ENCODE data around the gene RFT1.

RFT1 gene

DNA sequence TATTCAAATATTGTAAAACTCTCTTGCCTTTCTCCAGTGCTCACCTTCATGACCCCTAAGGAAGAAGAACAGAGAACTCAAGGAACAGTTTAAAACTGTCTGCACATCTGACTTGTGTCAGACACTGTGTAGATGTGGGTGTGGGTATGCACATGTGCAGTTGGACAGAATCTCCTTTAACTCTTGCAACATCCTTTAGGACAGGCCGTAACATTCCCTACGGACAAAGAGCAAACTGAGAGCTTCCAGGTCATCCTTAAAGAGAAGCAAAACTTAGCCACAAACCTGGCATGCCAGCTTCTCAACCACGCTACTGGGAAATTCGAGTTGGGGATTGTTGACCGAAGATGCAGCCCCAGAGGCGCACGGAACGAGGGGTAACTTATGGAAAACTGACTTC is 80.2 kb downstream of the RFT1 start:
- Histone ChIP-seq H3K36me3 (ENCODE audit: control insufficient read depth, insufficient read depth, low read length) (no peaks in the 10 kb centered on the region), H3K4me1 (ENCODE audit: control insufficient read depth, insufficient read depth, low read length) (no peaks in the 10 kb centered on the region), H3K9me3 (ENCODE audit: control insufficient read depth, low read length) (no peaks in the 10 kb centered on the region), H3K9ac (ENCODE audit: low read length) (no peak overlapping the region), H3K4me3 (ENCODE audit: low read length) (no peak overlapping the region), H3K27me3 (ENCODE audit: control insufficient read depth, insufficient read depth, low read length) (peaks cover 3% of the 10 kb centered on the region)

DNA sequence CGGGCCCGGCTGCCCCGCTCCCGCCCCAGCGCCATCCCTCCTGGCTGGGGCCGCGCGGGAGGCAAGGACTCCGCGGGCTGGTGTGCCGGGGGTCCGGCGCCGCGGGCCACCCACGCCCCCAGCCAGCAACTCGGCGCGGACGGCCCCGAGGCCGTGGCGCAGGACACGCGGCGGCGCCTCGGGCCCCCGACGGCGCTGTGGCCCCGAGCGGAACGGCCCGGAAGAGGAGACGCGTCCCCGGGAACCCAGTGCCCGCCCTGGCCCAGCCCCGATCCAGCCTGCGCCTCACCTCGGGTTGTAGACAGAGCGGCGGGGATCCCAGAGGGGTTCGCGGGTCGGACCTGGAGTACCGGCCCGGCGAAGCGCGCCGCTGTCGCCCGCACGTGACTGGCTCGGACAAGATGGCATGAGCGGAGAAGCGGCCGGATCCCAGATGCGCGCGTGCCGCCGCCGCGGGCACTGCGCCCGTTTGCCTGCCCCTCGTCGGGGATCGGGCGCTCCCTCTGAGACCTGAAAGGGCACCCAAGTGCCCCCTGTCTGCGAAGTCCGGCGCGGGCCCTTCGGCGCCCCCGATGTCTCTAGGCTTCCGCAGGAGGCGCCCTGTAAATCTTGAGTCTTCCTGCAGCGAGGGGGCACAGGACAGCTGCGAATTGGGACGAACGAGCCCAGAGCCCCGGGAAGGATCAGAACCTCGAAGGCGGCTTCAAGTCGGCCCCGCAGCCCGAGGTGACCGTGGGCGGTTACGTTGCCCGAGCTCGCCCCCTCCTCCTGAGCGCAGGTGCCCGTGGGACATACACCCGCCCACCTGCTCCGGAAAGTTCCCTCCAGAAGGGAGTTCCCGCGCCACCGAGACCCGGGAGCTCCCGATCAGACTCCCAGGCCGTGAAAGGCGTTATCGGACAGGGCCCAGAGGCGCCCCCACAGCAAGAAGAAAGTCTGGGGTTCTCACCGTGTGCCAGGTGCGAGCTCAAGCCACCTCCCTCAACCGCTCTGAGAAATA is 83.8 kb downstream of the RFT1 start:
- Histone ChIP-seq H3K4me1 (ENCODE audit: control insufficient read depth, insufficient read depth, low read length) (no peaks in the 10 kb centered on the region), H3K9me3 (ENCODE audit: control insufficient read depth, low read length) (no peaks in the 10 kb centered on the region), H3K9ac (ENCODE audit: low read length) (peak overlapping the region; percentile 80), H3K4me3 (ENCODE audit: low read length) (peak overlapping the region; percentile 50), H3K36me3 (ENCODE audit: control insufficient read depth, insufficient read depth, low read length) (no peaks in the 10 kb centered on the region), H3K27me3 (ENCODE audit: control insufficient read depth, insufficient read depth, low read length) (peaks cover 3% of the 10 kb centered on the region)

DNA sequence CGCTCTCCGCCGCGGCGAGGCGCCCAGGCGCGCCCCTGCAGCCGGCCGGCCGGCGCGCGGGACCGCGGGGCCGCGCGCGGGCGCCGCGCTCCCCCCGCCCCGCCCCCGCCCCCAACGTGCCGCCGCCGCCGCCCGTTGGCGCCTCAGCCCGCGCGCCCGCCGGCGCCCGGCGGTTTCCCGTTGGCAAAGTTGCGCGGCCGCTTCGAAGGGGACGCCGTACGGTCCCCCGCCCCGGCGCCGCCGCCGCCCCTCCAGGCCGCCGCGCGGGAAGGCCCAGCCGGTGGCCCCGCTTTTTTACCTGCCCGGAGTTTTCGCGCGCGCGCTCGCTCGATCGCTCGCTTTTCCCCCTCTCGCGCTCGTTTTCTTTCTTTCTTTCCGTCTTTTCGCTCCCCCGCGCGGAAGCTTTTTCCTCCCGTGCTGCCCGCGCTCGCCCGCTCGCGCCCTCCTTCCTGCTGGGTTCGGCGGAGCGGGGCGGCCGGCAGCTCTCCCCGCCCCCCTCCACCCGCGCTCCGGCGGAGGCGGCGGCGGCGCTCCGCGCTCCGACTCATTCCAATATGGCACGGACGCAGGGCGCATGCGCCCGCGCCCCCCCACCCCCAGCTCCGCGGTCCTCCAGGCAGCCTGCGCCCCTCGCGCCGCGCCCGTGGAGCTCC is 84.6 kb downstream of the RFT1 start, which contains the start of gene SFMBT1:
Gene SFMBT1, minus strand, starts transcription at position 556 of the 653 bp plus-strand sequence. CDS start 76,945 bp downstream, outside the sequence.
- Histone ChIP-seq H3K4me1 (ENCODE audit: control insufficient read depth, insufficient read depth, low read length) (no peaks in the 10 kb centered on the region), H3K9me3 (ENCODE audit: control insufficient read depth, low read length) (no peaks in the 10 kb centered on the region), H3K4me3 (ENCODE audit: low read length) (peak within 1 kb of the TSS; percentile 50), H3K9ac (ENCODE audit: low read length) (peak within 1 kb of the TSS; percentile 80), H3K27me3 (ENCODE audit: control insufficient read depth, insufficient read depth, low read length) (peaks cover 3% of the 10 kb centered on the region), H3K36me3 (ENCODE audit: control insufficient read depth, insufficient read depth, low read length) (no peaks in the 10 kb centered on the region)

DNA sequence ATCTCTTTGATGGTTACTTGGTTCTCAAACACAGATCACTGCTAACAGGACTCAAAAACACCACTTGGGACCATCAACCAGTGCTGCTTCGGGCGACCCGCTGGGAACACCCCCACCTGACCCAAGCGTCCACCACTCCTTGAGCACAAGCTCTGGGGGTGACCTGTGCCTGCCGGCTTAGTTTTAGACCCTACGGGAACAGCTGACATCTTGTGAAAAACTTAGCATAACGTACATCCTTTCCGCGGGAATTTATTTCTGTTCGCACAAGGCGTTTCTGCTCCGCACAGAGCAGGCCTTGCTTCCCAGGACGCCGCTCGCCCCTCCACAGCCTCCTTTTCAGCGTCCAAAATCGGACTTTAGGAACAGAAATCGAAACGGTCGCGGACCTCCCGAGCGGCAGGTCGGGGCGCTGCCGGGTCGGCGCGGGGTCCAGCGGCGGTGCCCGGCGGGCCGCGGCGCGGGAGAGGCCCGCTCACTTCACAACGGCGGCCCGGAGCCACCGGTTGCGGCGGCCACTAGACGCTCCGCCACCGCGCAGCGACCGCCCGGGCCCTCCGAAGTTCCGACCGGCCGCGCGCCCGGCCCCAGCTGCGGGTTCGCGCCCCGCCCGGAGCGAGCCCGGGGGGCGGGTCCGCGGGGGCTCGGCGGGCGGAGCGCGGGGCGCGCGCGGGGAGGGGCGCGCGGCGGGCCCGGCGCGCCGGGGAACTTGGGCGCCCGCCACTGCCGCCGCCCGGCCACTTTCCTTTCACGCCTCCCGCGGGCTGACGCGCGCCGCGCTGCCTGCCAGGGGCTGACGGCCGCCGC is 85.3 kb downstream of the RFT1 start:
- H3K36me3 ChIP-seq (ENCODE audit: control insufficient read depth, insufficient read depth, low read length) = no peaks in the 10 kb centered on the region
- H3K9me3 ChIP-seq (ENCODE audit: control insufficient read depth, low read length) = no peaks in the 10 kb centered on the region
- peak overlapping the region; percentile 21 for H3K4me3 ChIP-seq (ENCODE audit: low read length)
- H3K27me3 ChIP-seq (ENCODE audit: control insufficient read depth, insufficient read depth, low read length) = peaks cover 3% of the 10 kb centered on the region
- H3K4me1 ChIP-seq (ENCODE audit: control insufficient read depth, insufficient read depth, low read length) = no peaks in the 10 kb centered on the region
- peak overlapping the region; percentile 74 for H3K9ac ChIP-seq (ENCODE audit: low read length)

GRCh38 chr3:53044371-53044710 is 85.9 kb downstream of the RFT1 start:
- H3K4me3 ChIP-seq (ENCODE audit: low read length) = peak overlapping the region; percentile 21
- no peaks in the 10 kb centered on the region for H3K9me3 ChIP-seq (ENCODE audit: control insufficient read depth, low read length)
- no peaks in the 10 kb centered on the region for H3K4me1 ChIP-seq (ENCODE audit: control insufficient read depth, insufficient read depth, low read length)
- H3K9ac ChIP-seq (ENCODE audit: low read length) = peak overlapping the region; percentile 74
- peaks cover 3% of the 10 kb centered on the region for H3K27me3 ChIP-seq (ENCODE audit: control insufficient read depth, insufficient read depth, low read length)
- no peaks in the 10 kb centered on the region for H3K36me3 ChIP-seq (ENCODE audit: control insufficient read depth, insufficient read depth, low read length)

DNA sequence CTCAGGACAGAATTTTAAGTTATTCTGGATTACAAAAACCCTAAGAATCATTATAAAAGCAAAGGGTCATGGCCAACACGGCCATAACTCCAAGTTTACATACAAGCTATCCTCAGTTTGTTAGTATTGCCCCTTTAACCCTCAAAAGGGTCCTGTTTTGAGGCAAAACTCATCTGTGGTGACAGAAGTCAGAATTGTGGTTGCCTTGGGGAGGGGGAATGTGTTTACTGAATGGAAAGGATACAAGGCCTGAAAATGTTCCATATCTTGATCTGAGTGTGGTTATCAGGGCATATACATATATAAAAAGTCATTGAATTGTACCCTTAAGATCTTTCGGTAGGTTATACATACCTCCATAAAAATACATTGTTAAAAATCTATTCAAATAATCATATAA is 86.5 kb downstream of the RFT1 start:
- no peak overlapping the region for H3K9ac ChIP-seq (ENCODE audit: low read length)
- H3K4me3 ChIP-seq (ENCODE audit: low read length) = no peak overlapping the region
- no peaks in the 10 kb centered on the region for H3K9me3 ChIP-seq (ENCODE audit: control insufficient read depth, low read length)
- H3K4me1 ChIP-seq (ENCODE audit: control insufficient read depth, insufficient read depth, low read length) = no peaks in the 10 kb centered on the region
- no peaks in the 10 kb centered on the region for H3K36me3 ChIP-seq (ENCODE audit: control insufficient read depth, insufficient read depth, low read length)
- H3K27me3 ChIP-seq (ENCODE audit: control insufficient read depth, insufficient read depth, low read length) = peaks cover 3% of the 10 kb centered on the region

DNA sequence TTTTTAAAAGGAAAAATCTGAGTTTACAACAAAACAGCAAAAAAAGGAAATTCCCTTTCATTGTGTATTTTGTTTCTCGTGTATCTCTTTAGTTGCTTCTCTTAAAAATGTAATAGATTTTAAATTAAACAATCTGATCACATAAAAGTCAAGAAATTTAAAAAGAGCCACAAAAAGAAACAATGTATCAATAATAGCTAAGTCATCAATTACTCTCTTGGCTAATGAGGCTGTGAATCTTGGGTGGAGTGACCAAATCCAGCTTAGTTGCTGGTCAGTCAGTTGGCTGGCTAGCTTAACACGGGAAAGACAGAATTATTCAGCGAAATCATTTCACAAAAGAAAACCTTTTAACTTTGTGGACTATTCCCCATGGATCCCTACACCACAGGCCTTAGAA is 87.6 kb downstream of the RFT1 start:
- Histone ChIP-seq H3K9me3 (ENCODE audit: control insufficient read depth, low read length) (no peaks in the 10 kb centered on the region), H3K4me3 (ENCODE audit: low read length) (no peak overlapping the region), H3K4me1 (ENCODE audit: control insufficient read depth, insufficient read depth, low read length) (no peaks in the 10 kb centered on the region), H3K9ac (ENCODE audit: low read length) (no peak overlapping the region), H3K27me3 (ENCODE audit: control insufficient read depth, insufficient read depth, low read length) (peaks cover 3% of the 10 kb centered on the region), H3K36me3 (ENCODE audit: control insufficient read depth, insufficient read depth, low read length) (no peaks in the 10 kb centered on the region)

DNA sequence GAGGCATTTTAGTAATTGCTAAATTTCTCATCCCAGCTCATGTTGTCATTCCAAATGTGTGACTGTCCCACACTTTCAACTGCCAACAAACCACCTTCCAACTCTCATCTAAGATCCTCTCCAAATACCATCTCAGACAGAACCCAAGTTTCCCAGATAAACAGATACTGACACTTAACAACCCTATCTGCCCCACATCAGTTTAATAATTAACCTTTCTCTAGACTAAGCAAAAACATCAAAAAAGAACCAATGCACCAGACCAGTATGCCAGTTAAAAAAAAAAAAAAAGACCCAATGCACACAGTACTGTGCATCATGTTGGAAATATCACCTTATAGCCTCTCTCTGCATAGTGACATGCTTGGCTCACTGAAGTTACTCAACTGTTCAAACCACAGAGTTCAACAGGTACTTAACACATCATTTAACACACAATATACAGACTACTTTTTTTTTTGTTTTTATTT is 89.8 kb downstream of the RFT1 start:
- Histone ChIP-seq H3K9me3 (ENCODE audit: control insufficient read depth, low read length) (no peaks in the 10 kb centered on the region), H3K4me1 (ENCODE audit: control insufficient read depth, insufficient read depth, low read length) (peaks cover 3% of the 10 kb centered on the region), H3K9ac (ENCODE audit: low read length) (no peak overlapping the region)

DNA sequence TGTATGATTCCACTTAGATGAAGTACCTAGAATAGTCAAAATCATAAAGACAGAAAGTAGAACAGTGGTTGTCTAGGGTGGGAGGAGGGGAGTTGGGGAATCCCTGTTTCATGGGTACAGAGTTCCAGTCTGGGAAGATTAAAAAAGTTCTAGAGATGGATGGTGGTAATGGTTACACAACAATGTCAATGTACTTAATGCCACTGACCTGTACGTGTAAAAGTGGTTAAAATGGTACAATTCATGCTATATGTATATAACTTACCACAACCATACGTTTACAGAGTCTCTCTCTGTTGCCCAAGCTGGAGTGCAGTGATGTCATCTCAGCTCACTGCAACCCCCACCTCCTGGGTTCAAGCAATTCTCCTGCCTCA is 90.9 kb downstream of the RFT1 start:
- no peak overlapping the region for H3K4me3 ChIP-seq (ENCODE audit: low read length)
- no peak overlapping the region for H3K9ac ChIP-seq (ENCODE audit: low read length)
- H3K4me1 ChIP-seq (ENCODE audit: control insufficient read depth, insufficient read depth, low read length) = peaks cover 10% of the 10 kb centered on the region
- H3K27me3 ChIP-seq (ENCODE audit: control insufficient read depth, insufficient read depth, low read length) = no peaks in the 10 kb centered on the region
- H3K36me3 ChIP-seq (ENCODE audit: control insufficient read depth, insufficient read depth, low read length) = no peaks in the 10 kb centered on the region
- no peaks in the 10 kb centered on the region for H3K9me3 ChIP-seq (ENCODE audit: control insufficient read depth, low read length)

More for the DNA sequence above, 89.8 kb downstream of the RFT1 start:
- H3K4me3 ChIP-seq (ENCODE audit: low read length) = no peak overlapping the region
- H3K36me3 ChIP-seq (ENCODE audit: control insufficient read depth, insufficient read depth, low read length) = no peaks in the 10 kb centered on the region
- H3K27me3 ChIP-seq (ENCODE audit: control insufficient read depth, insufficient read depth, low read length) = no peaks in the 10 kb centered on the region

DNA sequence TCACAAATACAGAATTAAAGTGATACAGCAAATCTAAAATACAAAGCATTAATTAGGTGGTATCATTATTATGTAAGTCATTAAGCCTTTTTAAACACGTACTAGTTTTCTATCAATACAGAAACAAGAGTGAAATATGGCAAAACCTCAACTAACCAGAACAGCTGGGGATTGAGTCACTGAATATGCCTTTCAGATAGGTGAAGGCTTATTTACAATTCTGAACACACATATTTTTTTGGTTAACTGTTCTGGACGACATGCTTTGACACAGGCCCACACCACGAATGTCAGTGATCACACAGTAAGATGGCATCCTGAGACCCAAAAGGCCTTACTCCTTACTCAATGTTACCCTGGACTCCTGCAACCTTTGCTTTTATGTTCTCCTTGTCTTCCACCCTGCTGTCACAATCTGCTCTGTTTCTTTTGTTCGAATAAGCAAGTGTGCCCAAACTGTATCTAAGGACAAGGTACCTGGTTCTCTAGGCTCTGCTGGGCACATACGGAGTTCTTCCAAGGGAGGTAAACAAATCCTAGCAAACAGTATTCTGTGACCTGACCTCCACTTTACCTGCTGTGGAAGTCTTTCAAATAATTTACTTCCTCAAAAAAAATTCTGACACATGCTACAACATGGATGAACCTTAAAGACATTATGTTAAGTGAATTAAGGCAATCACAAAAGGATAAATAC is 91.4 kb downstream of the RFT1 start:
- H3K27me3 ChIP-seq (ENCODE audit: control insufficient read depth, insufficient read depth, low read length) = no peaks in the 10 kb centered on the region
- peaks cover 10% of the 10 kb centered on the region for H3K4me1 ChIP-seq (ENCODE audit: control insufficient read depth, insufficient read depth, low read length)
- H3K9ac ChIP-seq (ENCODE audit: low read length) = no peak overlapping the region
- no peaks in the 10 kb centered on the region for H3K36me3 ChIP-seq (ENCODE audit: control insufficient read depth, insufficient read depth, low read length)
- no peaks in the 10 kb centered on the region for H3K9me3 ChIP-seq (ENCODE audit: control insufficient read depth, low read length)
- H3K4me3 ChIP-seq (ENCODE audit: low read length) = no peak overlapping the region
